ENCODE data around the gene PRMT7.

DNA sequence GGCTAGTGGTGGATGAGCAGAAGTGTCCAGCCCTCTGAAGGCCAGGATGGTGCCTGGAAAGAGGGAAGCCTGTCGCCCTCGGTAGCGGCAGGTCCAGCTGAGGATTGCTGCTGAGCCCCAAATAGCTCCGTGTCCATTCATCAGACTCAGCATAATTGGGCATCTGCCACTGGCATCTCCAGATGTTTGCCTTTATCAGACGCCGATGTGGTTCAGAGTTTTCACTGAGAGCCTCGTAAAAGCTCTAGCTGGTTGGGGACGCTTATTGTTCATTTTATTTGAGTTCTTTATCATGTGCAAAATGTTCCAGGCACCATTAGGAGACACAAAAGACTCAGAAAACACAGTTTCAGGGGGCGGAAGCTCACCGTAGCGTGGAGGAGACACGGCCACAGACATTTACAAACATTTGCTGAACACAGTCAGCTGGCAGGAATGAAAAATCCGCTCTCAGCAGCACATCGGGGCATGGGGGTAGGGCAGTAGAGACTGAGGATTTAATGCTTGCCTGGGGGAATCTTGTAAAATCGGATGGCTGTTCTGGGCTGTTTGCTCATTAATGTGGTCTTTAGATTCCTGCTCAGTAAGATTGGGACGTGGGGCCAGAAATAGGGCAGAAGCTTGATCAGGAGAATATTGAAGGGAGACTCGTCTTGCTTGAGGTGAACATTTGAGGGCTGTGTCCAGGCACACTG is 95.8 kb downstream of the PRMT7 start:
- TF ChIP-seq, protein P1, sequence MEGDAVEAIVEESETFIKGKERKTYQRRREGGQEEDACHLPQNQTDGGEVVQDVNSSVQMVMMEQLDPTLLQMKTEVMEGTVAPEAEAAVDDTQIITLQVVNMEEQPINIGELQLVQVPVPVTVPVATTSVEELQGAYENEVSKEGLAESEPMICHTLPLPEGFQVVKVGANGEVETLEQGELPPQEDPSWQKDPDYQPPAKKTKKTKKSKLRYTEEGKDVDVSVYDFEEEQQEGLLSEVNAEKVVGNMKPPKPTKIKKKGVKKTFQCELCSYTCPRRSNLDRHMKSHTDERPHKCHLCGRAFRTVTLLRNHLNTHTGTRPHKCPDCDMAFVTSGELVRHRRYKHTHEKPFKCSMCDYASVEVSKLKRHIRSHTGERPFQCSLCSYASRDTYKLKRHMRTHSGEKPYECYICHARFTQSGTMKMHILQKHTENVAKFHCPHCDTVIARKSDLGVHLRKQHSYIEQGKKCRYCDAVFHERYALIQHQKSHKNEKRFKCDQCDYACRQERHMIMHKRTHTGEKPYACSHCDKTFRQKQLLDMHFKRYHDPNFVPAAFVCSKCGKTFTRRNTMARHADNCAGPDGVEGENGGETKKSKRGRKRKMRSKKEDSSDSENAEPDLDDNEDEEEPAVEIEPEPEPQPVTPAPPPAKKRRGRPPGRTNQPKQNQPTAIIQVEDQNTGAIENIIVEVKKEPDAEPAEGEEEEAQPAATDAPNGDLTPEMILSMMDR (conservative IDR thresholded peaks at IDR 0.05; ENCODE audit: low read length) = no peak
- TF ChIP-seq EZH2phosphoT487 (IDR thresholded peaks at IDR 0.05; ENCODE audit: borderline replicate concordance) = no peak
